GM12878 (cell line): ENCODE measurements around the gene ZNF473. TPM values are rescaled to one million over a fixed set of nuclear protein-coding genes. Genes with fewer than 3 reads are reported as not detected.

ENCODE experiments used
- CBFB ChIP-seq: IDR thresholded peaks from 2 replicates; pipeline ENCODE4 v1.6.1; 2016; ENCODE audit warnings: antibody characterized with exemption, low read depth
- CBX5 ChIP-seq: sonication (generic); IDR thresholded peaks from 2 replicates; pipeline ENCODE4 v1.6.1; 2016; ENCODE audit warnings: low read depth, moderate library complexity, mild to moderate bottlenecking, inconsistent platforms
- HDGF ChIP-seq: fragments of 450-650 bp; IDR thresholded peaks from 2 replicates; pipeline ENCODE4 v1.6.1; 2016; ENCODE audit warnings: antibody characterized with exemption
- HSF1 ChIP-seq: fragments of 150-350 bp; IDR thresholded peaks from 2 replicates; pipeline ENCODE4 v1.6.1; 2014; ENCODE audit warnings: mild to moderate bottlenecking, low read depth, low read length
- IKZF1 ChIP-seq: fragments of 450-650 bp; conservative IDR thresholded peaks from 2 replicates; pipeline ENCODE4 v1.6.1; 2017; ENCODE audit warnings: antibody characterized with exemption, mild to moderate bottlenecking
- IRF4 ChIP-seq: IDR thresholded peaks from 2 replicates; pipeline ENCODE4 v1.6.1; 2011; ENCODE audit warnings: low read depth, low read length
- JUNB ChIP-seq: IDR thresholded peaks from 2 replicates; pipeline ENCODE4 v1.6.1; 2016; ENCODE audit warnings: antibody characterized with exemption, mild to moderate bottlenecking
- MTA3 ChIP-seq: IDR thresholded peaks from 2 replicates; pipeline ENCODE4 v1.6.1; 2012; ENCODE audit warnings: low read length, inconsistent platforms, borderline replicate concordance
- MYC ChIP-seq: IDR thresholded peaks from 2 replicates; pipeline ENCODE4 v1.6.1; 2011; ENCODE audit warnings: mild to moderate bottlenecking, low read length, moderate library complexity, inconsistent platforms; ENCODE audit not compliant: insufficient read depth, insufficient replicate concordance, insufficient read length, severe bottlenecking
- NRF1 ChIP-seq: conservative IDR thresholded peaks from 2 replicates; pipeline ENCODE4 v1.6.1; 2011; ENCODE audit warnings: mild to moderate bottlenecking, low read depth, low read length, improper control_type of control experiment
- PML ChIP-seq: IDR thresholded peaks from 2 replicates; pipeline ENCODE4 v1.6.1; 2012; ENCODE audit warnings: low read length, inconsistent platforms
- POU2F2 ChIP-seq: IDR thresholded peaks from 3 replicates; pipeline ENCODE4 v1.6.1; 2011; ENCODE audit warnings: low read depth, mild to moderate bottlenecking, low read length, borderline replicate concordance
- SIN3A ChIP-seq: IDR thresholded peaks from 2 replicates; pipeline ENCODE4 v1.6.1; 2012; ENCODE audit warnings: low read depth, low read length, improper control_type of control experiment
- STAT1 ChIP-seq: fragments of 450-650 bp; conservative IDR thresholded peaks from 2 replicates; pipeline ENCODE4 v1.6.1; 2014; ENCODE audit warnings: antibody characterized with exemption, mild to moderate bottlenecking
- YBX1 ChIP-seq: fragments of 450-650 bp; IDR thresholded peaks from 2 replicates; pipeline ENCODE4 v1.6.1; 2016; ENCODE audit warnings: antibody characterized with exemption
- ZNF622 ChIP-seq: fragments of 450-650 bp; IDR thresholded peaks from 2 replicates; pipeline ENCODE4 v1.6.1; 2017; ENCODE audit warnings: mild to moderate bottlenecking, inconsistent platforms
- polyA plus RNA-seq, 11 experiments: library from polyadenylated mRNA; depleted of rRNA in 4 of 11; unstranded in 6 of 11; stranded (reverse) in 5 of 11; fragments of >200 nt; fragmentation: Nextera tagmentation in 4 of 11; fragmentation: Illumina TruSeq in 1 of 11; extraction: Ambion mirVana in 4 of 11; extraction: Trizol in 1 of 11; gene quantifications; 1 replicate in 1 of 11; 2 replicates in 10 of 11; pipeline versions ENCODE4 v1.2.1 to v1.2.3, GENCODE V29; 2011 to 2016; ENCODE audit warnings: inconsistent platforms in 2 of 11, missing spikeins in 2 of 11, low read depth in 1 of 11
- total RNA-seq, 4 experiments: library from RNA; depleted of rRNA in 3 of 4; stranded (reverse); fragments of >200 nt in 3 of 4; fragmentation: Illumina TruSeq in 1 of 4; extraction: Trizol in 1 of 4; gene quantifications; 2 replicates each; pipeline versions ENCODE4 v1.2.1 to v1.2.3, GENCODE V29; 2013 to 2021
- TF ChIP-seq, protein P1 (sequence below): fragments of 450-650 bp; IDR thresholded peaks from 2 replicates; pipeline ENCODE4 v1.6.1; 2018; ENCODE audit warnings: mild to moderate bottlenecking, low read depth, moderate library complexity; ENCODE audit not compliant: partially characterized antibody
- TF ChIP-seq, protein P2 (sequence below): fragments of 450-650 bp; IDR thresholded peaks from 2 replicates; pipeline ENCODE4 v1.6.1; 2017; ENCODE audit warnings: mild to moderate bottlenecking, moderate library complexity

ZNF473 gene
- total and polyA plus RNA-seq, 10 of the 15 experiments (the other 5 are each of a cell fraction or from before 2014, with no cell fraction given), result 2.3 to 14.9 (median 6.3) TPM

DNA sequence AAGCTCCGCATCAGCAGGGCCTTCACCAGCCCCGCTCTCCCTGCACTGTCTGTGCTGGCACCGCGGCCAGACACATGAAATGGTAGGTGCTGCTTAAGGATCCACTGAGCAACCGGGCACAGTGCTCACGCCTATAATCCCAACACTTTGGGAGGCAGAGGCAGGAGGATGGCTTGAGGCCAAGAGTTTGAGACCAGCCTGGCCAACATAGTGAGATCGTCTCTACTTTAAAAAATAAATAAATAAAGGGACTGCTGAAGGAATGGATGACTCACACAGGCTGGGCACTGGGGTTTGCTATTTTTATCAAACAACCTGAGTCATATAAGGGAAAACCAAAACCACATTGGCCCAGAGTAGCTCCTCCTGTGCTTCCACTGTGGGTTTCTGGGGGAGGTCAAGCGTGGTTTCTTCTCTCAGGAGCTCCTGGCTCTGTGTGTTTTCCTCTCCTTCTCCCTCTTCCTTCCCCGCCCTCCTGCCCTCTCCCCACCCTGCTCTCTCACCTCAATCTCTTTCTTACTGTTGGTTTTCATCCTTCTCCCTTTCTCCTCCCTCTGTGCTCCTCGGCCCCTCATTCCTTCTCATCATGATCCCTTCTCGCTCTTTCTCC lies 21.9 kb upstream of the ZNF473 start (continued):
- TF ChIP-seq, protein P1, sequence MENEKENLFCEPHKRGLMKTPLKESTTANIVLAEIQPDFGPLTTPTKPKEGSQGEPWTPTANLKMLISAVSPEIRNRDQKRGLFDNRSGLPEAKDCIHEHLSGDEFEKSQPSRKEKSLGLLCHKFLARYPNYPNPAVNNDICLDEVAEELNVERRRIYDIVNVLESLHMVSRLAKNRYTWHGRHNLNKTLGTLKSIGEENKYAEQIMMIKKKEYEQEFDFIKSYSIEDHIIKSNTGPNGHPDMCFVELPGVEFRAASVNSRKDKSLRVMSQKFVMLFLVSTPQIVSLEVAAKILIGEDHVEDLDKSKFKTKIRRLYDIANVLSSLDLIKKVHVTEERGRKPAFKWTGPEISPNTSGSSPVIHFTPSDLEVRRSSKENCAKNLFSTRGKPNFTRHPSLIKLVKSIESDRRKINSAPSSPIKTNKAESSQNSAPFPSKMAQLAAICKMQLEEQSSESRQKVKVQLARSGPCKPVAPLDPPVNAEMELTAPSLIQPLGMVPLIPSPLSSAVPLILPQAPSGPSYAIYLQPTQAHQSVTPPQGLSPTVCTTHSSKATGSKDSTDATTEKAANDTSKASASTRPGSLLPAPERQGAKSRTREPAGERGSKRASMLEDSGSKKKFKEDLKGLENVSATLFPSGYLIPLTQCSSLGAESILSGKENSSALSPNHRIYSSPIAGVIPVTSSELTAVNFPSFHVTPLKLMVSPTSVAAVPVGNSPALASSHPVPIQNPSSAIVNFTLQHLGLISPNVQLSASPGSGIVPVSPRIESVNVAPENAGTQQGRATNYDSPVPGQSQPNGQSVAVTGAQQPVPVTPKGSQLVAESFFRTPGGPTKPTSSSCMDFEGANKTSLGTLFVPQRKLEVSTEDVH, result no peak
- TF ChIP-seq MYC, result no peak
- TF ChIP-seq JUNB, result peak; percentile 74
- TF ChIP-seq HDGF, result no peak
- TF ChIP-seq CBX5, result no peak
- TF ChIP-seq STAT1, result no peak
- no peak for TF ChIP-seq YBX1
- TF ChIP-seq, protein P2, sequence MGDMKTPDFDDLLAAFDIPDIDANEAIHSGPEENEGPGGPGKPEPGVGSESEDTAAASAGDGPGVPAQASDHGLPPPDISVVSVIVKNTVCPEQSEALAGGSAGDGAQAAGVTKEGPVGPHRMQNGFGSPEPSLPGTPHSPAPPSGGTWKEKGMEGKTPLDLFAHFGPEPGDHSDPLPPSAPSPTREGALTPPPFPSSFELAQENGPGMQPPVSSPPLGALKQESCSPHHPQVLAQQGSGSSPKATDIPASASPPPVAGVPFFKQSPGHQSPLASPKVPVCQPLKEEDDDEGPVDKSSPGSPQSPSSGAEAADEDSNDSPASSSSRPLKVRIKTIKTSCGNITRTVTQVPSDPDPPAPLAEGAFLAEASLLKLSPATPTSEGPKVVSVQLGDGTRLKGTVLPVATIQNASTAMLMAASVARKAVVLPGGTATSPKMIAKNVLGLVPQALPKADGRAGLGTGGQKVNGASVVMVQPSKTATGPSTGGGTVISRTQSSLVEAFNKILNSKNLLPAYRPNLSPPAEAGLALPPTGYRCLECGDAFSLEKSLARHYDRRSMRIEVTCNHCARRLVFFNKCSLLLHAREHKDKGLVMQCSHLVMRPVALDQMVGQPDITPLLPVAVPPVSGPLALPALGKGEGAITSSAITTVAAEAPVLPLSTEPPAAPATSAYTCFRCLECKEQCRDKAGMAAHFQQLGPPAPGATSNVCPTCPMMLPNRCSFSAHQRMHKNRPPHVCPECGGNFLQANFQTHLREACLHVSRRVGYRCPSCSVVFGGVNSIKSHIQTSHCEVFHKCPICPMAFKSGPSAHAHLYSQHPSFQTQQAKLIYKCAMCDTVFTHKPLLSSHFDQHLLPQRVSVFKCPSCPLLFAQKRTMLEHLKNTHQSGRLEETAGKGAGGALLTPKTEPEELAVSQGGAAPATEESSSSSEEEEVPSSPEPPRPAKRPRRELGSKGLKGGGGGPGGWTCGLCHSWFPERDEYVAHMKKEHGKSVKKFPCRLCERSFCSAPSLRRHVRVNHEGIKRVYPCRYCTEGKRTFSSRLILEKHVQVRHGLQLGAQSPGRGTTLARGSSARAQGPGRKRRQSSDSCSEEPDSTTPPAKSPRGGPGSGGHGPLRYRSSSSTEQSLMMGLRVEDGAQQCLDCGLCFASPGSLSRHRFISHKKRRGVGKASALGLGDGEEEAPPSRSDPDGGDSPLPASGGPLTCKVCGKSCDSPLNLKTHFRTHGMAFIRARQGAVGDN, result no peak
- TF ChIP-seq MTA3, result no peak; the same call in 1 of the 2 replicates
- no peak for TF ChIP-seq SIN3A
- TF ChIP-seq PML, result no peak
- peak; percentile 60; the same call in 1 of the 2 replicates for TF ChIP-seq IRF4
- no peak for TF ChIP-seq POU2F2
- TF ChIP-seq NRF1, result no peak
- no peak for TF ChIP-seq HSF1
- peak; percentile 63 for TF ChIP-seq IKZF1
- peak; percentile 73; the same call in 1 of the 2 replicates for TF ChIP-seq CBFB
- no peak for TF ChIP-seq ZNF622
